T-helper 2 cell (primary cell): ENCODE measurements around the gene C19orf44.

ENCODE experiments used
- DNase-seq, 5 experiments: peaks; one replicate each; pipeline versions ENCODE4 v3.0.0 to v3.0.0-alpha.2; 2012 to 2022

Gene C19orf44

DNA sequence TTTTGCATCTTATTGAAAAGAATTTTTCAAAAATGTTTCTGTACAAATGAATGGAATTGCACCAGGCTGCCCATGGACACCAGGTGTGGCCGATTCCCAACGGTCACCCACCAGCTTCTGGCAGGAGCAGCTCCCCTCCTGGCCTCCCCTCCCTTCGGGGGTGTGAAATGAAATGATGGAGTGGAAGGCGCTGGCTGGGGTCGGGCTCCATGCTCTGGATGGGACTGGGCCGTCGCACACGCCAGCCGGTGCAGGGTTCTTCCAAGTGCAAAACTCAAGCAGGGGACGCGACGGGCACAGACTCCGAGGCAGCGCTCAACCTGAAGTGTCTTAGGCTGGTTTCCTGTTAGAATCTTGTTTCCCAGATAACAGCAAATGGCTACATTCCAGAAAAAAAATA lies 21.9 kb downstream of the C19orf44 start:
- no peak for DNase-seq

DNA sequence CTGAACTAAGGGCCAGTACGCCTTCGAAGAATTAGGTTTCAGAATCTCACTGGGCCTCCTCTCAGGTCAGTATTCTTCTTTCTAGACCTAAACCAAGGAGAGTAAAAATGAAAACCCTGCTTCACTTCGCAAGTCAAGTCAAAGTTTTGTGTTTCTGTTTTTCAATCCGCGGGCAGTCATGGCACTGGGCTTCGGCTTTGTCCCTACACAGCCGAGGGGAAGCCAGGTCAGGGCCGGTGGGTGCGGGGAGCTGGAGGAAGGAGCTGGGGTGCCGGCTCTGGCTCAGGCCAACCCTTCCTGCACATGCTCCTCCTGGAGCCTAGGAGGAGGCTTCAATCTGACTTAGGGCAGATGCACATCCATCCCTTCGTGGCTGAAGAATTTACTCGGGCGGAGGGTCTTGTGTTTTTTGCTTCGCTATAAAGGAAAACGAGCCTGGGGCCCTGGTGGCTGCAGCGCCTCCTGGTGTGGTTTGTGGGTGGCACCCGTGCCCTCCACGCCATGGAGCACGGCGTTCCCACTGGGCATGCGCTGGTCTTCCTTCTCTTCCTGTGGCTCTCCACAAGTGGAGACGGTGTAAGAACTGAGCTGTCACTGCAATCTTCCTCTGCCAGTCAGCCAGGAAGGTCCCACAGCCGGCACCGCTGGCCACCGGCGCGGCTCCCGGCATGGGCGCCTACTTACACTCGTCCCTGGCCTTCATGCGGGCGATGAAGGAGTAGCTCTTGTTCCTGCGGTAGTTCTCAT lies 22.5 kb downstream of the C19orf44 start:
- DNase-seq, result no peak

DNA sequence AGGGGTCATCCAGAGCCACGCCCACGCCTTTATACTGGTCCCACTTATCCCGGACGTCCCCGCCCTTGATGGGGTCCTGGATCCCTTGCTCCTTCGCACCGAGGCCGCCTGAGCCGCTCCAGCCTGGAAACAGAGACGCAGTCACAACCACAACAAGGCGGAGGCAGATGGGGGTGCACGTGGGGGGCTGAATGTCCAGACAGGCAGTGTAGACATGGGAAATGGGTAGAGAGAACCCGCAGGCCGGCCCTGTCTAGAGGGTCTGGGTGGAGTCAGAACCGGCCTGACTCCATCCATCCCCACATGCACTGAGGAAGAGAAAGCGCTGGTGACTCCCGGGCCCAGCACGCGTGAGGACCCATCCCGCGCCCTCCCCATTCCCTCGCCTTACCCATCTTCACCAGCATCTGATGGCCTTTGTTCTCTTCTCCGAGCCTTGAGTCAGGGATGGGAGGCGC lies 23.1 kb downstream of the C19orf44 start:
- no peak for DNase-seq

DNA sequence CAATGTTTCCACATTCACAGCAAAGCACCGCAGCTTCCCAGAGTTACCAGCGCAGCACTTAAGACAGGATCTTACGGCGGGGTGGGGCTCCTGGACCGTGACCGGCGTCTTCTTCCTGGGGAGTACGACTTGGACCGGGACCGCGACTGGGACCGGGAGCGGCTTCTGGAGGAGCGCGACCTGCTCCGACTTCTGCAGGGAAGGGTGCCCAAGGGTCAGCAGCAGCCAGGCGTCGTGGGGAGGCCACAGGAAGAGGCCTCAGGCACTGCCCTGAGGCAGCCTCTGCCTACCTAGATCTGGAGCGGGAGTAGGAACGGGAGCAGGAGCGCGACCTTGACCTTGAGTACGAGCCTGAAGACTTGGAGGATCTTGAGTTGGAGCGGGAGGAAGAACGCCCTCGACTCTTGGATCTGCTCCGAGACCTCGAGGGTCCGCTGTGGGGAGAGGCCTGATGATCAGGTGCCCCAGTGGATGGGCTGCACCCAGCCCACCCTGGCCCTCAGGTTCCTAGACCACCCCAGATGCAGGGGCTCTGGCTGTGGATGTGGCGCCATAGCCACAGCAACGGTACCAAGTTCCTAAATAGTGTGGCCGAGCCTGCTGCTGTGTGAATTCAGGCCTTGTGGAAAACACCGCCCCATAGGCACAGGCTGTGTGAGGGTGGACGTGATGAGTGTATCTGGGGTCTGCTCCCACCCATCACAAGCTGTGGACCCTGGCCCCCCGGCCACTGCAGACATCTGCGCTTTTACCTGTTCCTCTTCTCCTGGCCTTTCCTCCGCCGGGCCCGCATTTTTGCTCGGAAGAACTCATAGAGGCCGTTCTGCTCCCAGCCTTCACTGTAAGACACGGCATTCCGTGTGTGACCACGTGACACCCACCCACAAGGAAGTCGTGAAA lies 24.1 kb downstream of the C19orf44 start:
- no peak for DNase-seq

DNA sequence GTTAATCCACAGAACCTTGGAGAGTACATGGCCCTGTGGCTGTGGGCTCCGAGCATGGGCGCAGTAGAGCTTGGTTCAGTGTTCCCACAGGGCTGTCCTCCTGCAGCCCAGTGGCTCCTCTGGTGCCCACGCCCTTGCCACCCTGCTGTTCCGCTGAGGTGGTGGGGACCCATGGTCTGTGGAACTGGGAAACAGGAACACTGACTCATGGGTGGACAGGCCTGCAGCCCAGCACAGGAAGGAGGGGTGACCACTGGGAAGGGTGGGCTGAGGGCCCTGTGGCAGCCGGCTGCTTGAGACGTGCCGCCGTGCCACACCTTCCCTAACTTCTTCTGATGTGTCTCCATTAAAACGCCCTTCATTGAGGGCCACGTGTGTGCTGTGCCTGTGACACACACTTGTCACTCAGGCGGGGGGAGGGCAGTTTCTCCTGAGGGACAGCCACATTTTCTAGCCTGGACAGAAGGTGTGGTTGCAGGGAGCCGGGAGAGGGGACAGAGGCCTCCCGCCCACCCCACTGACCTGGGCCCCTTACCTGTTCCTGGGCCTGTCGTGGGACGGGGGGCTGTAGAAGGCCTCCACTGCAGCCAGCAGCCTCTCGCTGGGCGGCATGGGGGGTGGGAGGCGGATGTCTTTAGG lies 24.9 kb downstream of the C19orf44 start:
- DNase-seq, result no peak

DNA sequence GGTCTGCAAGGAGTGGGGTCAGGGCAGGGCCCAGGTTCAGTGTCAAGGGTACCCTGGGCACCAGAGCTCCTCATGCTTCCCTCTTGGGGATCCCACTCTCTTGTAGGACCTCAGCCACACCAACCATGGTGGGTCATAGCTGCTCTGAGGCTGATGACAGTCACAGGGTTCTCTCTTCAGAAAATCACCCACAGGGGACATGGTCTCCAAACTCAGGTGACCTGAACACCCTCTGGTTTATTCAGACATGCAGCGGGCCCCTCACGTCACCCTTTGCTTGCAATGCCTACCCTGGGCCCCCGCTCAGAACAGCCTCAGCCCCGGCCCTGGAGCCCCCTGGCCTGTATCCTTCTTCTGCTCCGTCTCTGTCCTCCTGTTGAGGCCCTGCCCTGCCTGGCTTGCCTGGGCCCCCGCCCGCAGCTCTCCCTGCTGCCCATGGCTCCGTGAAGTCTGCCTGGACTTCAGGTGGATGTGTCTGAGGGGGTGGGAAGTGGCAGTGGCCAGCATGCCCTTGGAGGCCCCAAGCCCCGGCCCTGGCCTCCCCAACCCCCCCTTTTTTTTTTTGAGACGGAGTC lies 25.6 kb downstream of the C19orf44 start:
- DNase-seq, result no peak

DNA sequence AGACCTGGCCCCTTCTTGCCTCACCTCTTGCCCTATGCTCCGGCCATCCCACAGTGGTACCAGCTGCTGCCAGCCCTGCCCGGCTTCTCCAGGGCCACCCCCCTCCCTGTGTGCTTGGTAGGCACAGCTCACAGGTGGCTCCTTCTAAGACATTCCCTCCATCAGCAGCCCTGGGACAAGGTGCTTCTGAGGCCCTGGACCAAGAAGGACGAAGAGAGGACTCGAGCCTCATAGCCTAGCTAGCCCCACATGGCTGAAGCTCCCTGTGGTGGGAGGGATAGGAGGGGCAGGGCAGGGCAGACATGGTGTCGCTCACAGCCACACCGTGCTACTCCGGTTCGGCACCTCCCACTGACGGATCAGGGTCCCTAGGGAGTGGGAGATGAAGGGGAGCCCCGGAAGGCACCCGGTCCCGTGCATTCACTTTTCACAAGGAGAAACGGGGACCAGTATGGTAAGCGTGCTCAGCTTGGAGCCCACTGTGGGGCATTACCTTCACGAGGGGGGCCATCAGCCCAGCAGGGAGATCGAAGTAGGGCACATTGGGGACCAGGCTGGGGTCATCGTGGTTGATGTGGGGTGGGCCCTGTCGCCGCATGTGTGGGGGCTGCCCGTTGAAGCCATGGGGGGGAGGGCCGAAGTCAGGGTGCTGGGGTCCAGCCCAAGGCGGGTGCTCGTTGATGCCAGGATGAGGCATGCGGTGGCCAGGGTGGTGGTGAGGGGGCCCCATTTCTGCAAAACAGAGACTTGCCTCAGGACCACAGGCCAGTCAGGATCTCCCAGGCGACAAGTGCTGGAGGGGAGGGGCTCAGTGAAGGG lies 26.6 kb downstream of the C19orf44 start:
- DNase-seq, result no peak

DNA sequence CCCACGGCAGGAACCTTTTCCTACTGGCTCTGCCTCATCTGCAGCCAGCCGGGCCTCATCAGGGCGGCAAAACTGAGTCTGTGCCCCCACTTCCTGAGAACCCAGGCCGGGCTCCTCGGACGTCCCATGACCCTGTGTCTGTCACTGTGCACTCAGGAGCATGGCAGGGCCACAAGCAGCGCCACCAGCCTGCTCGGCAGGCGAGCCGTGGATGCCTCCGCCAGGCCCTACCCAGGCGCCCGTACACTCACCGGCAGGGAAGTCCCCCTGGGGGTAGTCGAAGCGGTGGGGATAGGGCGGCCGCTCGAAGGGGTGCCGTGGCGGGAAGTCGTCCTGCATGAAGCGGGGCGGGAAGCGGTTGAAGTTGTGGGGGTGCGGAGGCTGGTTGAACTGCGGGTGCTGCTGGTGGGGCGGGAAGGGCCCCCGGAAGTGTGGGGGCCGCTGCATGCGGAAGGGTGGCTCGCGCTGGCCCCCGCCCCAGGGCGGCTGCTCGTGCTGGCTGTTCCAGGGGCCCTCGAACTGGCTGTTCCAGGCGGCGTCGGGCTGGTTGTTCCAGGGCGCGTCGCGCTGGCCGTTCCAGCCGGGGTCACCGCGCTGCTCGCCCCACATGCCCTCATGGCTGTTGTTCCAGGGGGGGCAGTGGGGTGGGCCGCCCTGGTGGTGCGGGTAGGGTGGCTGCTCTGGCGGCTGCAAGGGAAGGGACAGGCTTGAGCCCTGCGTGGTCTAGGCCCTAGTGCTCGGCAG lies 29.0 kb downstream of the C19orf44 start:
- DNase-seq, result no peak

DNA sequence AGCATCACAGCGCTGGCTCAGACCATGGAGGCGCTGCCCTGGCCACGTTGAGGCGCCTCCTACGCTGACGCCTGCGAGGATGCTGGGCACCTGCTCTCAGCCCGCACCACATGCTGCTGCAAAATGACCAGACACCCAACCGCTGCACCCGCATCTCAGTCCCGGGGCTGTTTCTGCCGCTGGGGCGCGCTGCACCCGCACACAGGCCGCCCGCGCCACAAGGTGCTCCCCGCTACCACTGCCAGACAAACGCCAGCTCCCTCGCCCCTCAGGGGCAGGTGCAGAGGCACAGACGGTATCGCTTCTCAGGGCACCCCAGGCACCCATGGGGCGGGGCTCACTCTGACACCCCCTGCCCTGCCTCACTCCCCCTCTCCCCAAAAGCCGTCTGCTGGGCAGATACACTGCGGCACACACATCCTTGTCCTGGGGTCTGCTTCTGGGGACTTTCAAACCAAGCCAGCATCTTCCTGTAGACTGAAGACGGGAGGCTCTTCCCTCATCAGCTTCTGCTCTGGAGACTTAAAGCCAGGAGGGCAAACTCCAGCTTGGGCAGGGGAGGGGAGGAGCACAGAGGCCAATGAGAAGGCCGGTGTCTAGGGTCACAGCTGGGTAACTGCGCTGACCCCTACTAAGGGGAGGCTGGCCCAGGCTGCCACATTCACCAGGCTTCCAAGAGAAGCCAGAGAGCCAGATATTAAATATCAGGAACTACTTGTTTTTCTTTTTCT lies 29.7 kb downstream of the C19orf44 start:
- DNase-seq, result no peak

DNA sequence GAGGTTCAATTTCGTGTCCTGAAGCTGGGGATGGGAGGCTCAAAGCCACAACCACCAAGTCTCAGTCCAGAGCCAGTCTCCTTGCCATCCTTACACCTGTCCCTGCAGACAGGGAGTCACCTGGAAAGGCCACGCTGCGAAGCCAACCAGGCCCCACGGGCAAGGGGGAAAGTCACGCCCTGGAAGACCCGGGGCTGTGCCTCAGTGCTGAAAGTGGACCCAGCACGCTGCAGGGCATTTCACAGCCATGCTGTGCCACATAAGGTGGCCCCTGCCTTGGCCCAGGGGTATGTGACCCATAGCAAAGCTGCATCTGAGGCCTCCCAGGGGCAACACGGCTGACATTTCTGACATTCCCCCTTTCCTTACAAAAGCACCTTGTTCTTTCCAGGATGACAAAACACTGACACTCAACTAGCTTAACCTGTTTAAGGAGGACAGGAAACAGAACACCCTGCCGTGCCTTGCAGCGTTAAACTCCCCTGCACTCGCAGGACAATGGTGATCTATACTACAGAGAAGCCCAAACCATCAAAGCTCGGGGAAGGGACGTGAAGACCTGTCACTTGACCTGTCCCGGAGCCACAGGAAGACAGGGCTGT lies 31.2 kb downstream of the C19orf44 start:
- DNase-seq, result no peak

DNA sequence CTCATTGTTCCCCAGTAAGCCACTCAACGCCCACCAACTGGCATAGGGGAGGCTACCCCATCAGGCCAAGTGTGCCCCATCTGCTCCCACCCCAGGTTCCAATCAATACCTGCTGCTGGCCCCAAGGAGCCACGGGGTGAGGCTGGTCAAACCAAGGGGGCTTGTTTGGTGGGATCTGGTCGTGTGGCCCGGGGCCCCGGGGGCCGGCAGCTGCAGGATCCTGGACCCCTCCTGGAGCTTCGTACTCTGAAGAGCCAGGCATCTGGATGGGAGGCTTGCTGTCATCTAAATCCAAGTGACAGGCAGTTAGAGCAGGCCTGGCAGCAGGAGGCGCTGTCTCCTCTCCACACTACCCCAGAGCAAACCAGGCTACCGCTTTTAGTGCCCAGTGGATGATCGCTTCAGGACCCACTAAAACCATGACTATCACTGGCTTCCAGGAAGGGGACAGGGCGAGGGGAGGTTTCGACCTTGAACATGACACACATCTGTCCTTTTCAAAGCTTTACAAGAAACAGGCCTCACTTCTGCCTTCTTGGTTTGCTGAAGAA lies 31.9 kb downstream of the C19orf44 start:
- DNase-seq, result peak in 4 of 5 experiments; percentile 18 to 64 (median 30)

DNA sequence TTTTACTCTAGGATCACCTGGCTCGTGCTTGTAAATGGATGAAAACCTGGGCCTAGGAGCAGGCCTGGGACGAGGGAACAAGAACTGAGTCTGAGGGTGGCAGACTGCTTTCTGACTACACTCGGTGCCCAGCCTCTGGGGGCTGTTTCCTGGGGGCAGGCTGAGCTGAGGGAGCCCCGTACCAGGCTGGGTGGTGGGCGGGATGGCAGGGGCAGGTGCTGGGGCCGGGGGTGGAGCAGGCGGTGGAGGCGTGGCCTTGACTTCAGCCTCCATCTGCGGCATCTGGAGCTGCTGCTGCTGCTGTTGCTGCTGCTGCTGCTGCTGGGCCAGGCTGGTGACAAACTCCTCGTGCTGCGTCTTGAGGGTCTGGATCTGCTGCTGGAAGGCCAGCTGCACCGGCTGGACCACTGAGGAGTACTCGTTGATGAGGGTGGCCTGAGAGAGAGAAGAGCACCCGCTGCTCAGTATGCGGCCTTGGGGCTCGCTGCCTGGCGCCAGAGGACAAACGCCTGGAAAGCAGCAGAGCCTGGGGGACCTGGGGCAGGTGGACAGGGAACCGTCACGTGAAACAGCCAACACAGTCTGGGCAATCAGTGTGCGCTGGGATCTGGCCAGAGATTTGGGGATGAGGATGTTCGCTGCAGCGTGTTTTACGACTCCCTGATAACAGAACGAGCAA lies 33.4 kb downstream of the C19orf44 start:
- no peak for DNase-seq

DNA sequence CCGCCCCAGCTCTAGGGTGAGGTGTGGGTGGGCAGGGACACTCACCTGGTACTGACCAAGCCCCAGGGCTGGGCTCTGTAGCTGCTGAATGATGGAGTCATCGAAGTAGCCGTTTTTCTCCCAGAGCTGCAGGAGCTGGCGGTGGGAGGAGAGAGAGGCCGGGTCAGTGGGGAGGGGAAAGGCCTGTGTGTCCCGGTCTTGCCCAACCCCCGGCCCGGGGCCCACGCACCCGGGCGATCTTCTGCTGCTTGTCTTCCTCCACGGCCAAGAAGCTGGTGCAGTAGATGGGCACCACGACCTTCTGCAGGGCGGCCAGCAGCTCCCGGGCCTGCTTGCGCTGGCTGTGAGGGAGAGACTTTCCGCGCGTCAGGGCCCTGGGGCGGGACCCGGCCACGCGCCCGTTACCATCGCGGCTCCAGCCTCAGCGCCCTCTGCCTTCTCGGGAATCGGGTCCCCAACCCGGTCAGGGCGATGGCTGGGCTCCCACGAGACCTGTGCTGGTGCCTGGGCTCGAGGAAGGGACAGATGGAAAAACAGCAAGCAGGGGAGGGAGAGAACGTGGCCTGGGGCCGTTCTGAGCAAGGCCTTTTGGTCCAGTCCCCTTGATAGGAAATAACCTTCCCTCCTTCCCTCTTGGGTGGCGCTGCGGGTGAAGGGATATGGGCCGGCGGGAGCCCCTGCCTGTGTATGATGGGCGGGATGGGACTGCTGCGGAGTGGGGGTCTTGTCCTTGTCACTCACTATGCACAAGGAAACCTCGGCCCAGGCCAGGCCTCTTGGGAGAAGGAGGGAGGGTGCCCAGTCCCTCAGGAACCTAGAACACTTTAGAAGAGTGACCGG lies 34.6 kb downstream of the C19orf44 start:
- DNase-seq, result no peak

DNA sequence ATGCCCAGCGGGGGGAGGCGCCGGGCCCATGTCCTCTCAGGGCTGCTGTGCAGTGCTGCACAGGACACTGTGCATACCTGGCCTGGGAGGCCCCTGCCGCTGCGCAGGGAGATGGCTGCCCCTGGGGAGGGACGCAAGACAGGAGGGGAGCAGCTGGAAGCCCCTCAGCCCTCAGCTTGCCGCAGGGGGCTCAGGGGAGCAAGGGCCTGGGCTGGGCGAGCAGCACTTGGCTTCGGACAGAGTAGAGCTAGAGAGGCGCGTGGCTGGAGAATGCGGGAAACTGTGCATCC lies 35.1 kb downstream of the C19orf44 start:
- DNase-seq, result no peak

DNA sequence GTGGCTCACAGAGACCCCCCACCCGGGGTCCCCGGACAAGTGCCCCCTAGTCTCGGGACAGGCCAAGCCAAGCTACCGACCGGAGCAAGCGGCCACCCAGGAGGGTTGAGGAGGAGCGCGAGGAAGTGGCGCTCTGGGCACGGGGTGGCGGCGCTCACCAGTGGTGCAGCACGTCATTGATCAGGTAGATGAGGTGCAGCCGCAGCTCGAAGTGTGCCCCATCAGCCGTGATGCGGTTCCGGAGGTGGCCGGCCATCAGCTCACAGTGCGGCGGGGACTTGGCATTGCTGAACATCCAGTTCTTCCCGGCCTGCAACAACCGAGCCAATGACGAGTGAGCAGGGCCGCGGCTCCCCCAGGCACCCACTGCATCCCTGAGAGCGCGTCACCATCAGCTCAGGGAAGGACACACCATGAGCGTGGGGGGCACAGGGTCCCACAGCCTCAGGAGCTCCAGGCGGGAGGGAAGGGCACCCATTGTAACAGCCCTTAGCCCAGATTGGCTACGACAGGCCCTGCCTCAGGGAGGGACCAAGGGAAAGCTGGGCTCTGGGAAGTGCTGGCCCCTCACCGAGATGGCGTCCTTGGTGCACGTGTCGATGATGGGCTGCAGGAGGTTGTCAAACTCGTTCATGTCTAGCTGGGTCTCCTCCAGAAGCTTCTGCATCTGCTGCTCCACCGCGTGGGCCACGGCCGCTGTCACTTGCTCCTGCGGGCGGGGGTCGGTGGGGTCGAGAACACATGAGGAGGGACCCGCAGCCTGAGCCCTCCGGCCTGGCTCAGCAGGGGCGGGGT lies 36.4 kb downstream of the C19orf44 start:
- no peak for DNase-seq

DNA sequence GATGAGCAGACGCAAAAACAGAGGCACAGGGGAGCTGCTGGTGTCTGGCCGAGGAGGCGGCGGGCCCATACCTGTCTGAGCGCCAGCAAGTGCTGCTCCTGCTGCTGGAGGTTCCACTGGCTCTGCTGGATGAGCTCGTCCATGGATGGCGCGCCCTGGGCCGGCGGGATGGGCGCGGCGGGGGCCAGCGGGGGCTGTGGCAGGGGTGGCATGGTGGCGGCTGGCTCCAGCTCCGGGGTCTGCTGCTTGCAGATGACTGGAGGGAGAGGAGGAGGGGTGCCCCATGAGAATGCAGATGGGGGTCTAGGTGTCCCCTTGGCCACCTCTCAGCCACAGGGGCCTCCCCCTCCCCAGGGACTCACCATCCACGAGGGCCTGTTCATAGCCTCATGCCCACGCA lies 39.2 kb downstream of the C19orf44 start:
- DNase-seq, result no peak

DNA sequence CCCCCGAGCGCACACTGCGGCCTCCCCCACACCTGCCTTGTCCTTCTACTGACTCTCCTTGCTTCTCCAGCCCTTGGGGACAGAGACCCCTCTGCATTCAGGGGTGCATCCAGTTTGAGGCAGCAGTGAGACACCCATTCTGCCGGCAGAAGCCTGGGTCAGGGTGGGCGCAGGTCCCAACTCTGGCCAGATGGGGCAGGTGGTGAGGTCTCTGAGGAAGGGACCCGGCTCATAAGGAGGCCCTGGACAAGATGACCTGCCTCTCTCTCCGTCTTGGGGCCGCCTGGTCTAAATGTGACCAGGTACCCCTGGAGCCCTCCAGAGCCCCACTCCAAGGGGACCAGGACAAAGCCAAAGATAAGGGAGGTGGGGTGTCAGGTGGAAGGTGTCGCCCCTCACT lies 39.9 kb downstream of the C19orf44 start:
- no peak for DNase-seq

DNA sequence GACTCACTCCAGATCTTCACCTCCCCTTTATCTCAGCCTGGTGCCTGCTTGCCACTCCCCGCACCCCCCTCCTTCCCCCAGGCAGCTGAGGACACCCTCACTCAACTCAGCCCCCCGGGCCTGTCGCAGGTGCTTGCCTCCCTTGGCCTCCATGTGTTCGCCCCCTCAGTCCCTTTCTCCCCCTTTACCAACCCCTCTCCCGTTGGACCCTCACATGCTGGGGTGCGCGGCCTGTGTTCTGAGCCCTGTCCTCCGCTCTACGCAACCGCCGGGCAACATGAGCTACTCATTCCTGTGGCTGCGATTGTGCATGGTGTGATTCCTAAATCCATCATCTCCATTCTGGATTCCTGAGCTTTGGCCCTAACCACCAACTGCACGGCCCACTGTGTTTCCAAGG lies 40.9 kb downstream of the C19orf44 start:
- DNase-seq, result no peak
